ENCODE measurements around the gene KRTAP9-4.
"Not testable (repeated sequence)": the region's sequence is repeated elsewhere in the genome, so short reads cannot be mapped to it uniquely, and the experiment has no call there.

The KRTAP9-4 gene

DNA sequence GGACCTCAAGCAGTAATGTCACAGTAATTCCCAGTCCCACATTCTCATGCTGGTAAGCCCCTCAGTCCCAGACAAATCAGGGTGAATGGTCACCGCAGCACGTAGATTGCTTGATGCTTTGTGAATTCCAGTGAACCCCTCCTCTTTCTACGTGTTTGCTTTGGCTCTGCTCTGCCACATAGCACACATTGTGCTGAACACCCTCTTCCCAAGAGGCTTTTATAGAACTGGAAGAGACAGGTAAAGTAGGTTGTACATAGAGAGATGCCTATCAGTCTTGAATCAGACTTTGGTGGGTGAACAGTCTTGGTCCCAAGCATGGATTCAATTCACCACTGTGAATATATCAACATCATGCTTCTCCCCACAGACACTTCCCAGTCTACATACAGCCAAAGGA lies 15.1 kb downstream of the KRTAP9-4 start:
- DNase-seq (ENCODE audit: low read depth in 2 of 2, low spot score in 1 of 2) = no peak

DNA sequence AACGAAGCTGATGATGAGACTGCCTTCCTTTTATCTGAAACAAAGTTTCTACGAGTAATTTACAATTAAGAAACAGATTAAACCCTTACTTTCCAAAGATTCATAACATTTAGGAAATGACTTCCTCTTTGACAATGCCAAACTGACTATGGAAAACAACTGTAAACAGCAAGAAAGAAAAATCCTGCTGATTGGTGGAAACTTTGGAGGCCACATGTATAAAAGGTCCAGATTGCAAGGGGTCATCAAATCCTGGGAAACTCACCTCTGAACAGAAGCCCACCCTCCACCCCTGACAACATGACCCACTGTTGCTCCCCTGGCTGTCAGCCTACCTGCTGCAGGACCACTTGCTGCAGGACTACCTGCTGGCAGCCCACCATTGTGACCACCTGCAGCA lies 15.6 kb downstream of the KRTAP9-4 start, which contains the start of gene KRTAP9-6:
KRTAP9-6 (plus strand) TSS at position 301 of the 400 bp plus-strand sequence; CDS start at position 301, 0 bp downstream.
- DNase-seq (ENCODE audit: low read depth in 2 of 2, low spot score in 1 of 2) = no peak

DNA sequence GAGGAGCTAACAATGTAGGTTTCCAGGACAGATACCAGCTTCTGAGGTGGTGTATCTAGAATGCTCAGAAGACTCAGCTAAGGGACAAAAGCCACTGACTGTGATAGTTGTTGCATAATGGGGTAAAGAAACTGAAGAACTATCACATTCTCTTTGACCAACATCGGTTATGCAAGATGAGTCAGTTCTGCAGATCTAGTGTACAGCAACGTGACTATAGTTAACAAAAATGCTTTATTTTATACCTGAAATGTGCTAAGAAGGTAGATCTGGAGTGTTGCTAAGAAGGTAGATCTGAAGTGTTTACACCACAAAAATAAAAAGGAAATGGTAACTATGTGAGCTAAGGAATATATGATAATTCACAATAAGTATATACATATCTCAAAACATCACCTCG lies 18.2 kb downstream of the KRTAP9-4 start:
- no peak for DNase-seq (ENCODE audit: low read depth in 2 of 2, low spot score in 1 of 2)

DNA sequence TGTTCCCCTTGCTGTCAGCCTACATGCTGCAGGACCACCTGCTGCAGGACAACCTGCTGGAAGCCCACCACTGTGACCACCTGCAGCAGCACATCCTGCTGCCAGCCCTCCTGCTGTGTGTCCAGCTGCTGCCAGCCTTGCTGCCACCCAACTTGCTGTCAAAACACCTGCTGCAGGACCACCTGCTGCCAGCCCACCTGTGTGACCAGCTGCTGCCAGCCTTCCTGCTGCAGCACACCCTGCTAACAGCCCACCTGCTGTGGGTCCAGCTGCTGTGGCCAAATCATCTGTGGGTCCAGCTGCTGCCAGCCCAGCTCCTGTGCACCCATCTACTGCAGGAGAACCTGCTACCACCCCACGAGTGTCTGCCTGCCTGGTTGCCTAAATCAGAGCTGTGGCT lies 21.8 kb downstream of the KRTAP9-4 start:
- not testable (repeated sequence) for DNase-seq (ENCODE audit: low read depth in 2 of 2, low spot score in 1 of 2)

DNA sequence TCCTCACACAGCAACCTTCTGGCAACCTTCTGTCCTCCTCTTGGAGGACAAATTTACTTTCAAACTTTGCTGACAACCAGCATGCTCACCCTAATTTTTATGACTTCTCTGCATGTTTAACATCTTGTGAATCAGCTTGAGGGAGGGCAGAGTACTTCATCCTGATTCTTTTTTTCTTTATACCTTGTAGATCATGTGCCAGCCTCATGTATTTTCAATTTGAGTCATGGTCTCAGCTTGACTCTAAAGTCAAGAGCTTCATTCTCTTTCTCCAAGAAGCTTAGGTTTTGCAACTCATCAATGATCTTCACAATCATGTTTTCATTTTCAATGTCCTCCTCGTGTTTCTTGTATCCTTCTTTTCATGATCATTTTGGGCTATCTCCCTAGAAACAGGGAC lies 22.4 kb downstream of the KRTAP9-4 start:
- no peak for DNase-seq (ENCODE audit: low read depth in 2 of 2, low spot score in 1 of 2)

DNA sequence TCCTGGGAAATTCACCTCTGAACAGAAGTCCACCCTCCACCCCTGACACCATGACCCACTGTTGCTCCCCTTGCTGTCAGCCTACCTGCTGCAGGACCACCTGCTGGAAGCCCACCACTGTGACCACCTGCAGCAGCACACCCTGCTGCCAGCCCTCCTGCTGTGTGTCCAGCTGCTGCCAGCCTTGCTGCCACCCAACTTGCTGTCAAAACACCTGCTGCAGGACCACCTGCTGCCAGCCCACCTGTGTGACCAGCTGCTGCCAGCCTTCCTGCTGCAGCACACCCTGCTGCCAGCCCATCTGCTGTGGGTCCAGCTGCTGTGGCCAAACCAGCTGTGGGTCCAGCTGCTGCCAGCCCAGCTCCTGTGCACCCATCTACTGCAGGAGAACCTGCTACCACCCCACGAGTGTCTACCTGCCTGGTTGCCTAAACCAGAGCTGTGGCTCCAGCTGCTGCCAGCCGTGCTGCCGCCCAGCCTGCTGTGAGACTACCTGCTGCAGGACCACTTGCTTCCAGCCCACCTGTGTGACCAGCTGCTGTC lies 26.2 kb downstream of the KRTAP9-4 start, which contains the start of gene KRTAP9-7:
KRTAP9-7 (plus strand) TSS at position 51 of the 543 bp plus-strand sequence; CDS start at position 51, 0 bp downstream.
- not testable (repeated sequence) for DNase-seq (ENCODE audit: low read depth in 2 of 2, low spot score in 1 of 2)

DNA sequence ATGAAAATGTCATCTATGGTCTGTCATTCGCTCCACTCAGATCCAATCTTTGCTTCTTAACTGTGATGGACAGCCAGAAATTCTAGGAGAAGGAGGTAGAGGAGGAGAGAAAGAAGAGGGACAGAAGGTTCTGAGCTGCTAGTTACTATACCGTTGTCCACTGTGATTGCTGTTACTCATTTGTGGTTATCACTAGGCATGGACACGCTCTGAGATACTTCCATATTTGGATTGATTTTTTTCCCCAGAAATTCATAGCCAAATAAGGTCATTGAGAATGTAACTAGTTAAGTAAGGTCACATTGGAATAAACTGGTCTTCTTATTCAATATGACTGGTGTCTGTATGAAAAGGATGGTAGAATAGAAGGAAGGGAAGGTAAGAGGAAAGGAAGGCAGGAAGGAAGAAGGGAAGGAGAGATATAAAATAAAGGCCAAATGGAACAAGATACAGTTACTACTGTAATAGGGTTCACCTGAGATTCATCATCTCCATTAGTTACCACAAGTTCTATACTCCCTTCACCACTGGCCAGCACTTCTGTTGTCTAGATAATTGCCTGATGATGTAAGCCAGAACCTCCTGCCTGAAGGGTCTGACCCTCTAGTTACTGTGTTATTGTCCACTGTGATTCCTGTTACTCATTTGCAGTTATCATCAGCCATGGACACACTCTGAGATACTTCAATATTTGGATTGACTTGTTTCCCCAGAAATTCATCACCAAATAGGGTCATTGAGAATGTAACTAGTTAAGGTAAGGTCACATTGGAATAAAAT lies 28.9 kb downstream of the KRTAP9-4 start:
- DNase-seq (ENCODE audit: low read depth in 2 of 2, low spot score in 1 of 2) = no peak

DNA sequence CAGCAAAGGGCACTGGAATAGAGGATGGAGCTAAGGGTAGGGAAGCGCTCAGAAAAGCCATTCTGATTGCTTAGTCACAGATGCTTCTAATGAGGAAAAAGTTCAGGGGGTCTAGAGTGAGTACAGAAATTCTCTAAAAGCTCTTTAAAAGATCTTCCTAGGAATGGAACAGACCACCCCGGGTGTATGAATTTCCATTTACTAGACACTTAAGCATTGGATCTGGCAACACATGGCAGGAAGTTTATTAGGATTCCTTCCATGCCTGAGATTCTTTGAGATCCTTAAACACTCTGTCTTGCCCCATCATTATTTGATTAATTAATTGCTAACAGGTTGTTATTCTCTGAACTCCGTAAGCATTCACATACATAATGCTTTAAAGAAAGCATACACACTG lies 34.6 kb downstream of the KRTAP9-4 start:
- DNase-seq (ENCODE audit: low read depth in 2 of 2, low spot score in 1 of 2) = no peak

DNA sequence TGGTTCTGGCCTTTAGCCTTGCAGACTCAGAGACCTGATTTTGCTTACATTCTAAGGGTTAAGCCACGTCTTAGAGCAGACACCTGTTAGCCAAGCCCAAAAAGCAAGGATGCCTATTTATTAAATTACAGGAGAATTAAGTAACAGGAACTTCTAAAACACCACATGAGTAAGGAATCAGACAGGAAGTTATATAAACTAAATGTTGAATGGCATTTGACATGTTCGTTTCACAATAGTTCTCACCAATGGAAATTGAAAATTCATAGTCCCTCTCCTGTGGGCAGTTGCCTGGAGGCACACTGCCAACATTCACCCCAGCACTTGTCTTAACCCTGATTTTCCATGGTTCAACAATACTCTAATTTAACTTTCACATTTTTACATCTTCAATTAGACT lies 35.1 kb downstream of the KRTAP9-4 start:
- no peak for DNase-seq (ENCODE audit: low read depth in 2 of 2, low spot score in 1 of 2)

DNA sequence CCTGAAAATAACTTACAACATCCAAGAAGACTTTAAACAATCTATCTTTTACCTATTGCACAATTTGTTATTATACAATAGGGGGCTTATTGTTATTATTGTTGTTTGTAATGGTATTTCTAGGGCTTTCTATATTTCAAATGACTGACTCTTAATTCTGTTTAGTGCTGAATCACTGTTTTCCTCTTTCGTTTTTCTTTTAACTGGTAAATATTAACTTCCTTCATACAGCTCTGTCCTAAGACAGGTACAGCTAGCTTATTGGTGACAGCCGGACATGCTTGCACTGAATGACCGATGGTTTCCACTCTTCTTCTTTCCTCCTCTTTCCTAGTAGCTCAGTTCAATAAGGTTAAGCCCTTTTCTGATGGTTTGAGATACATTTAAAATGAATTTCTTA lies 37.6 kb downstream of the KRTAP9-4 start:
- no peak for DNase-seq (ENCODE audit: low read depth in 2 of 2, low spot score in 1 of 2)

DNA sequence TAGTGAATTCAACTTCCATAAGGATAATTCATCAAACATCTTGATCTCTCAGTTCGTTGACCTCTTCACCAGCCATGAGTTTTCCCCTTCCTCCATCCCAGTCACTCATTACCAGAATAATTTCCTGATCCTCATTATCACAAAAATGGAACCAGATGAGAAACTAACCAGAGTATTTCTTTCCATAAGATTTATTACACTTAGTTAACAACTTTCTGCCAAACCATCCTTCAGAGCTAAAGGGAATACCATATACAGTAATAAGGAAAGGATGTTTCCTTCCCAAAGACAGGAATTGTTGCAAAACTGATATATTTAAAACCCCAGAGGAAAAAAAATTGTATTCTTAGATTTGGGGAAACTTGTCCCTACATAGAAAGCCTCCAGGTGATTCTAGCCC lies 44.5 kb downstream of the KRTAP9-4 start:
- no peak for DNase-seq (ENCODE audit: low read depth in 2 of 2, low spot score in 1 of 2)

DNA sequence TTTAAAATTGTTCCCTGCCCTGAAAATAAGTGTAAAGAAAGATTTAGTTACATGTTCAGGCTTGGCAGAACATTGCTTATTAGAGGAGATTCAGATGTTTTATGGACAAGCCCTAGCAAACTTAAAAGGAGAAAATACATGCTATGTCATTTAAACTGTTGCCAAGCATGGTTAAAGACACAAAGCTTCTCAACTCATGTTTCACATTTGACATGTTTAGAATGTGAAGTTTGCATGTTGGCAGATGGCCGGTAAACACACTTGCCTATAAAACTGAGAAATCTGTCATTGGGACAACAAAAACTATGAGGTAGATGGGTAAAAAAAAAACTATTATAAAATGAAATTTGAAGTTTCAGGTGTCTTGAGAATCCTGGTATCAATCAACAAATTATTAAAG lies 47.4 kb downstream of the KRTAP9-4 start:
- no peak for DNase-seq (ENCODE audit: low read depth in 2 of 2, low spot score in 1 of 2)

DNA sequence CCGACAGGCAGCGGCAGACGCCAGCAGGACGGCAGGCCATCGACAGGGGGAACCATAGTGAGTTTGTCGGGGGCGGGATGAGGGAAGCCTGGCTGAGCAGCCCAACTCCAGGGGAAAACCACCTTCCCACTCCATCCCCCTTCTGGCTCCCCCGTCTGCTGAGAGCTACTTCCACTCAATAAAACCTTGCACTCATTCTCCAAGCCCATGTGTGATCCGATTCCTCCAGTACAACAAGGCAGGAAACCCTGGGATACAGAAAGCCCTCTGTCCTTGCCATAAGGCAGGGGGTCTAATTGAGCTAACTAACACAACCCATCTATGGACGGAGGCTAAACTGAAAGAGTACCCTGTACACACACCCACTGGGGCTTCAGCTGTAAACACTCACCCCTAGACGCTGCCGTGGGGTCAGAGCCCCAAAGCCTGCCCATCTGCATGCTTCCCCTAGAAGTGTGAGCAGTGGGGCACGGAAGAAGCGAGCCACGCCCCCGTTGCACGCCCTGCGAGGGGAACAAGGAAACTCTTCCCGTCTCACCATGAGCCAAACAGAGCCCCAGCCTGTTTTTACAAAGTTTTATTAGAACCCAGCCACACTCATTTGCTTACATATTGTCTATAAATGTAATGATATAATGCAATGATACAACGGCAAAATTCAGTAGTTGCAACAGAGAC lies 49.1 kb downstream of the KRTAP9-4 start:
- no peak for DNase-seq (ENCODE audit: low read depth in 2 of 2, low spot score in 1 of 2)

Measured in stimulated activated CD8-positive, alpha-beta memory T cell treated with anti-CD3 and anti-CD28 coated beads, Interleukin-4, amount 100 ng/mL, for 1 hour (primary cell).